Activated CD4-positive, CD25-positive, alpha-beta regulatory T cell treated with anti-CD3 and anti-CD28 coated beads, Interleukin-2, amount 50 U/mL, for 24 hours (primary cell): ENCODE data around the gene CIAO1.
"Not testable (repeated sequence)": the region's sequence is repeated elsewhere in the genome, so short reads cannot be mapped to it uniquely, and the experiment has no call there.

Source experiments
- ATAC-seq, 2 donors: fragments of 150-1000 bp; cut with Tn5 transposase; one replicate each; pipeline ENCODE4 v1.10.0; 2021; ENCODE audit warnings: mild to moderate bottlenecking in 1 of 2, moderate library complexity in 1 of 2

Gene CIAO1

DNA sequence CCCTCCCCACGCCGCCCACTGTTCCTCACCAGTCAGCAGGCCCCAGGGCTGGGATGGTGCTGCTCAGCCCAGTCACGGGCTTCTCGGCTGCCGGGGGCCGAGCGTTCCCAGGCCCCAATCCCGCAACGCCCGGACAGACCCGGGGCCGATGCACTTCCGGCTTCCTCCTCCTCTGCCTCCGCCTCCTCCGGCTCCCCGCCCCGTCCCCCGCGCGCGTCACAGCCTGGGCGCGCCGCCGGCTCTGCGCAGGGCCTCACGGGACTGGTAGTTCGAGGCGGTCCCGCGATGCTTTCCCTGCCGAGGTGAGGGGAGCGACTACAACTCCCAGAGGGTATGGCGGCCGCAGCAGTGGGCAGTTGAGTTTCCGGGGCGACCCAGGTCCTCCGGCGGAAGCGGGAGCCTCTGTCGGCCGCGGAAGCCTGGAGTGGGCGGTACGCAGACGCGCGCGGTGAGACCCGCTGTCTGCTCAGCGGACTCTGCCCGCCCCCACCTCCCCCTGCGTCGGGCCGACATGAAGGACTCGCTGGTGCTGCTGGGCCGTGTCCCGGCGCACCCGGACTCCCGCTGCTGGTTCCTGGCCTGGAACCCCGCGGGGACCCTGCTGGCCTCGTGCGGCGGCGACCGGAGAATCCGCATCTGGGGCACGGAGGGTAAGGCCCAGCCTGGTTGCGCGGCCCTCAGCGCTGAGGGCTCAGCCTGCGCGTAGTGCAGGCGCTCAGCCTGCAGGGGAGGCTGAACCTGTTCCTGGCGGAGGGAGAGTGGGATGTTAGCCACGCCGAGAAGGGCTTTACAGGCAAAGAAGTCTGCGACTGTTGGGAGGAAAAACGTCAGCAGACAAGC is at the start of gene CIAO1, which contains the start of gene TMEM127:
TSS of gene CIAO1 (plus strand) at position 386 of the 840 bp plus-strand sequence. CDS start at position 512, 126 bp downstream.
TSS of gene TMEM127 (minus strand) at position 158 of the 840 bp plus-strand sequence. CDS start 616 bp downstream, outside the sequence.
- peak; percentile 96 for ATAC-seq

DNA sequence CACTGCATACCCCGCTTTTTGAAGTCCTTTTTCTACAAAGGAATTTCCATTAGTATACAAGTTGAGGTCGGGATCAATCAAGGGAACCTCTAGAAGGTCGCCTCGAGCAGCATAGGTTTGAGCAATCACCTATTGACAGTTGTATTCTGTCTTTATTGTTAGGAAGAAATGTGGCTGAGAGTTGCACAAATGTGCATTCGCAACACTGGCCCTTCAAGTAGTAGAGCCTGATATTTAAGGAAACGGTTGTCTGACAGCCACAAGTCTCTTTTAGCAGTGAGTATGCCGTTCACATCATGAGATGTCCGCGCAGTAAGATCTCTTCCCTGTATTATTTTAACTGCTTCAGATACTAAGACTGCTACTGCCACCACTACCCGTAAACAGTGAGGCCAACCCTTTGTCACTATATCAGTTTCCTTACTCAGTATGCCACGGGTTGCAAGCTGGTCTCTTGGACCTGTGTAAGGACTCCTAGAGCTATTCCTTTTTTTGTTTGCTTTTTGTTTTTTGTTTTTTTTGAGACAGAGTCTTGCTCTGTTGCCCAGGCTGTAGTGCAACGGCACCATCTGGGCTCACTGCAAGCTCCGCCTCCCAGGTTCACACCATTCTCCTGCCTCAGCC is 47.4 kb upstream of the CIAO1 start:
- ATAC-seq = no peak

DNA sequence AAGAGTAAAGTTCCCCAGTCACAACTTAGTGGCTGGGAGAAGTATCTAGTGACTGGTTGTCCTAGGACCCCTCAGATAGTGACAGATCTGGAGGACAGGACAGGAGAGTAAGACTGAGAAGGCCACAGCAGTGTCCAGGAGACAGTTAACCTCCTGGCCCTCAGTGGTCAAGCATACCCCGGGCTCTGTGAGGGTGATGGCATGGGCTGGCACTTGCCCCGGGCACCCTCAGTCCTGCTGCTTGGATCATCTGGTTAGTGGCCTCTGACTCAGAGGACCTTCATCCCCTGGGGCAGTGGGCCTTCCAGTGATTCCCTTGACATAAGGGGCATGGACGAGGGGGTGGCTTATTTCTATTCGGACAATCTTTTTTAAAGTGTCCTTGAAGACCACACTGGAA is 46.1 kb upstream of the CIAO1 start:
- not testable (repeated sequence) for ATAC-seq

DNA sequence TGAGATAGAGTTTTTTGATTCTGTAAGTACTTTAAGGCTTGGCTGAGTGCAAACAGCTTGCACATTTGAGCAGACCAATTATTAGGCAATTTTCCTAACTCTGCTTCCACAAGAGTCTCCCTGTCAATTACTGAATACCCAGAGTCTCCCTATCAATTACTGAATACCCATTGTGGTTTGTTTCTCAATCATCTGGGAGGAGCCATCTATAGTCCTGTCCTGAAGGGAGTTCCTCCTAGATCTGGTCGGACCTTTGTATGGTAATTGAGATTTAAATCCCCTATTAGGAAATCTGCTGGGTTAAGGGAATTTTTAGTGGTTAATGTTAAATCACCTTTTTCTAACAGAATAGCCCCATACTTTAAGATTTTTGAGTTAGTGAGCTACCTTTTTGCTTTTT is 44.9 kb upstream of the CIAO1 start:
- ATAC-seq = not testable (repeated sequence)

DNA sequence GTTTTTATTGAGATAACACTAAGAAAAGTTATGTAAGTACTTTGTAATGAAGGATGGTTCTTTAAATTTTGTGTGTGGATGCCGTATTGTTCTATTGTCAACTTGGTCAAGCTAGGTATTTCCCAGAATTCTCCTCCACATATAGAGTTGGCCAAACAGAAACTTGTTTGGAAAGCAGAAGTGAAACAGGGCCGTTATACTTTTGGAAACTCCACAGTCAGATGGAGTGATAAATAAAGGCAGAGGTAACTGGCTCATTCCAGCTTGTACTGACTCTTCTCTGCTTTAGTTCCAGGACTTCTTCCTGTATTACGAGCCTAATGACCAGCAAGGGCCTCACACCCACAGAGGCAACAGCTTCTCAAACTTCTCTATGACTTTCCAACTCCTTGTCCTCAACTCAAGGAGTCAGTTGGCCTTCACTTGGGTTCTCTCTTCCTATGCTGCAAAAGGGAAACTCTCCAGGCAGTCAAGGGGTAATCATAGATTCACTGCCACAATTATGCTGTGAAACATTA is 41.0 kb upstream of the CIAO1 start:
- peak in 1 of 2 donors; percentile 49 for ATAC-seq

DNA sequence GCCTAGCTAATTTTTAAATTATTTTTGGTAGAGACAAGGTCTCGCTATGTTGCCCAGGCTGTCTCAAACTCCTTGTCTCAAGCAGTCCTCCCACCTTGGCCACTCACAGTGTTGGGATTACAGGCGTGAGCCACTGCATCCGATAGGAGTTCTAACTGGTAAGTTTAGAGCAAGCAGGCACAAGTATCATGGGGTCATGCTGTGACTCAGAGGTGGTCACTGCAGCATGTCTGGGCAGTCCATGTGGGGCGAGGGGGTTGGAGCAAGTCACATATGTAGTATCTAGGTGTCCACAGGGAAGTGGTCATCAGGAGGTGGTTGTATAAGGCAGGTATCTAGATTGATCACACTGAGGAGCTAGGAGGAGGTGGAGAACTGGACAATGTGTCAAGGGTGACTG is 34.7 kb upstream of the CIAO1 start:
- ATAC-seq = no peak

DNA sequence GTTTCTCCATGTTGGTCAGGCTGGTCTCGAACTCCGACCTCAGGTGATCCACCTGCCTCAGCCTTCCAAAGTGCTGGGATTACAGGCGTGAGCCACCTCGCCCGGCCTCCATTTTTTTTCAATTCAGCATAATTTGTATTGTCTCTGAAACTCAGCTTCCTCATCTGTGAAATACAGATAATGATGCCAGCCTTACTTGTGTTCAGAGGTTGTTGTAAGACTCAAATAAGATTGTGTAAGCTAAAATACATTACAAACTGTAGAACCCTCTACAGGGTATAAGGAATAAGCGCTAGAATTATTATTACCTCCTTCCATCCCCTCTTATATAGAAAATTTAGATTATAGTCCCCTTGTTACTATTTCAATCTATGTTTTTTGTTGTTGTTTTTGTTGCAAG is 32.6 kb upstream of the CIAO1 start:
- no peak for ATAC-seq

DNA sequence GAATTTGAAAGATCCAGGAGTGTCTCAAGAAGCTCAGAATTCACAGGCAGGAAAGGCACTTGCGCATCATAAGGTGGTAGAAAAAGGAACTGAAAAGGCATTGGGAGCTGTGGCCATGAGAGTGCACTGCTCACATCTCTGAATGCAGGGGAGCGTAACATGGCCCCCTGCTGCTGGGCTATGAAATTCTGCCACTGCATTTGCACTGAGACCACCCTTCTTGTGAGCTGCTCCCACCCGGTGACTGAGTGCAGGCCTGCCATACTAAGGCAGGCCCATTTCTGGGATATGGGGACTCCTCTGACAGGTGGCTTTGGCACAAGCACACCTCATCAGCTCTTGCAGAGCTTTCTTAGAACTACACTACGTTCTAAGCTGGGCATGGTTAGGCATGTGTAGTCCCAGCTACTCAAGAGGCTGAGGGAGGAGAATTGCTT is 32.1 kb upstream of the CIAO1 start:
- ATAC-seq = no peak

DNA sequence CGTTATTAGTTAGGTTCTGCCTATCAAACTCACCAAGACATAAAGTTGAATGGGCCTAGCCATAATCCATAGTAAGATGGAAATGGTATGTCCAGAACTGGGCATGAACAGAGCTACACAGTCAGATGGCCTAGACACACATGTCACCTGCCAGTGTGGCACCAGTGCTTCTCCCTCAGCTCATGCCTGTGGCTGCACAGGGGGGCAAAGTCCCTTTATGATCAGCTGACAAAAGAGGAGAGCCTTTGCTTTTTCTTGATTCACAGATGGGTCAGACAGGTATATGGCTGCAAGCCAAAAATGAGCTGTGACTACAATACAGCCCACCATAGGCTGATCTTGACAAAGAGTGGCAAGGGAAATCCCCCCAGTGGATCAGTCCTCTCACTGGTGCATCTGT is 29.1 kb upstream of the CIAO1 start:
- no peak for ATAC-seq

DNA sequence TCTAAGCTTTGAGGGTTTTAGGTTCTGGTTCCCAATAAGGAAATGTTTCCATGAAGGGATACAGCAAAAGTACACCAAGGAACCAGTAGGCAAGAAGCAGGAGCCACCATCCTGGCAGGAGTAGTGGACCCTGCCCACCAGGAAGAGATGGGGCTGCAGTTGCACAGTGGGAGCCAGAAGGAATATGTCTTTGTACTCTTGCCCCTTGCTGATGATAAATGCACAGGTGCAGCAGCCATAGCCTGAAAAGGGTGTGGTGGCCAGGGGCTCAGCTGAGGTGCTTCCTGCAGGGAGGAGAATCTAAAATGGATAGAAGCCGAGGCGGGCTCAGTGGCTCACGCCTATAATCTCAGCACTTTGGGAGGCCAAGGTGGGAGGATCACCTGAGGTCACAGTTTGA is 27.8 kb upstream of the CIAO1 start:
- ATAC-seq = no peak

DNA sequence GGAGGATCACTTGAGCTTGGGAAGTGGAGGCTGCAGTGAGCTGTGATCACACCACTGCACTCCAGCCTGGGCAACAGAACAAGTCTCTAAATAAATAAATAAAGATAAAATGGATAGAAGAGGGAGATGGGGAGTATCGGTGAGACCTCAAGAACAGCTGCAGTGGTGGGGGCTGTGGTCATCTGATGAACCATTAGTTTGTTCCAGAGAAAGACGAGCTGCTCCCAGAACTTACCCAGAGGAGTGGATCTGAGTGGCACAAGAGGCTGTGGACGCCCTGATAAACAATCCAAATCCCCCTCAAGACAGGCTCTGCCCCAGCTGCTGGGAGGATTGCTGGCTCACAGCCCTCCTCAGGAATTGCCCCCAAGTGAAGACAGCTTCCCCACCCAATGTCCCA is 26.9 kb upstream of the CIAO1 start:
- ATAC-seq = no peak

DNA sequence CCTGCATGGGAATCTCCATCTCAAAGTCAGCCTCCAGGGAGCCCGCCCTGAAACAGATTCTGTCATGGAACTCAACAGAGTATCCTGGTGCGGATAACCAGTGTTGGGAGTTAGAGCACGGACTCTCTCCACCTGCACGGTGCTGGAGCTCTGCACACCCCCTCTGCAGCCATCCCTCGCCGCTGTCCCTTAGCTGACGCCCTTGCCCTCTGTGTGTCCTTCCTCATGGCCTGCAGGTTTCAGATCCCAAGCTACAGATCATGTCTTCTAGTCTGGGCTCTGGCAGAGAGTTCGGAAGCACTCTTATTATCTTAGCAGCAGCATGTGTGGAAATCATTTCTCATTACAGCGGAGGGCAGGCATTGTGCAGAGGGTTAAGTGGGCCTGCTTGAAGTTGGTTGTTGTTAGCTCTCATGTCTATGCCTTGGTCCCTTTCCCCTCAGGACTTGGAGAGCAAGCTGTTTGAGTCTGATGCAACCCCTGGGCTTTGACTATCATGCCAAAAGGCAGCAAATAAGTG is 26.2 kb upstream of the CIAO1 start:
- no peak for ATAC-seq

DNA sequence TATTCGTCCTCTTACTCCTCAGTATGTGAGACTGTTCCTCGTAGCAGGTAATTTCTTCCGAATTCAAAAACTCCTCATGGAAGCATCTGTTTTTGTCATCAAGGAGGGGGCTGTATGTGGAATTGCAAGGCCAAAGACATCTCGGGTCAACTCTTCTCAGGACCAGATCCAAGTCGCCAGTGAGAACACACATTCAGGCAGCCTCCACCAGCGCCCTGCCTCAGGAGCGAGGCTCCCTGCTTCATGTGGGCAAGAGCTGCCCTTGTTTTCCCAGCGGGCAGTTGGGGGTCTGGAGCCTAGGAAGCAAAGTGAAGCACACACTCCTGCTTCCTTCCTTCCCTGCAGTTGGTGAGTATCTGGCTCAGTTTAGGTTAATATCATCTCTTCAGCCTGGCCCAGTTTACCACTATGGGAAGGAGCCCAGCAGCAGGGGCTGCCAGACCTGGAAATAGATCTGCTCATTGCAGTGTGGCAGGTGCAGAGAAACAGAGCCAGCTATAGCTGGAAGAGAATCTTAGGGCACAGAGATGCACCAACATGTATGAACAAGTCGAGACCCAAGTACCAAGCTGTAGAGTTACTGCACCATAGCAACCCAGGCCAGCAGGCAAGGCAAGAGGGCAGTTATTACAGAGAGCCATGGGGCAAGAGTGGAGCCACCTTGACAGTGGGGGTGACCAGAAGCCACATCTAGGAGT is 25.5 kb upstream of the CIAO1 start:
- ATAC-seq = no peak

DNA sequence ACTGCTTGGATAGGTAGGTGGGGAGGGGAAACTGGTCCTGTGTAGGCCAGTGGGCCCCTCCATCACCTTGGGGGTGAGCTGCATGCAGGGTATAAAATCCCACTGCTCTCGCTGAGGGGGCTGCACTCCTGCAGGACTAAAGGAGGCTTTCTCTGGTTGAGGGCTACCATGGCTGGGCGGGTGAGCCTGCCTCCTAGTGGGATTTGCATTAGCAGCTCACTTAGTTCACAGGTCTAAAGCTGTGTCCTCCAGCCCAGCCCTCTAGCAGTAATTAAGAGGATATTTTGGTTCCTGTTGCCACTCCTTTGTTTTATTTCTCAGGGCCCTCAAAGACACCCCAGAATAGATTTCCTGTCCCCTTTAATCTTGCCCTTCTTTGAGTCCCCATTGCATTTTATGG is 24.8 kb upstream of the CIAO1 start:
- ATAC-seq = no peak

DNA sequence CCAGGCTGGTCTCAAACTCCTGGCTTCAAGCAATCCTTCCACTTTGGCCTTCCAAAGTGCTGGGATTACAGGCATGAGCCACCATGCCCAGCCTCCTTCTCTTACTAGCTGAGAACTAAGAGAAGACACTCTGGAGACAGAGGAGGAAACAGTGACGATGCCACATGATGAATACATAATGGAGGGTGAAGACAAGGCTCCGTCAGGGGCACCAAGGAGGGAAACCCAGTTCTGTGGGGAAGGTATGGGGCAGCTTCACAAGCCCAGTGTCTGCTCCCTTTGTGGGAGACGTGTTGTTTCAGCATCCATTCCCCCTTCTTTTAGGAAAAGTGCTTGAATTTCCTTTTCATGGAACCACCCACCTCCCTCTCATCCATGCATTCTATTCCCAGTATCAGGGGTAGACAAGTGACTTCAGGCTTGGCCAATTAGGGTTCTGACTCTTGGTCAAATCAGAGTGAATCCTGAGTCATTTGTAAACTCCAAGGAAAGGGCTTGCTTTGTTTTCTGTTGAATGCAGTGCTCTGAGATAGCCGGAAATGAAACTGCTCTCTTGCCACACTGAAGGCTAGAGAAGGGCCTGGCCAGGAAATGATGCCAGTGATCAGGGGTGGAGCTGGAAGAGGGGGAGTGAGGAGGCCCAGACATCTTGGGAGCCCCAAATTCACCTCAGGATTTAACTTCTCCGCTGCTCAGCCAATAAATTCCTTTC is 24.0 kb upstream of the CIAO1 start:
- peak; percentile 88 to 89 for ATAC-seq

DNA sequence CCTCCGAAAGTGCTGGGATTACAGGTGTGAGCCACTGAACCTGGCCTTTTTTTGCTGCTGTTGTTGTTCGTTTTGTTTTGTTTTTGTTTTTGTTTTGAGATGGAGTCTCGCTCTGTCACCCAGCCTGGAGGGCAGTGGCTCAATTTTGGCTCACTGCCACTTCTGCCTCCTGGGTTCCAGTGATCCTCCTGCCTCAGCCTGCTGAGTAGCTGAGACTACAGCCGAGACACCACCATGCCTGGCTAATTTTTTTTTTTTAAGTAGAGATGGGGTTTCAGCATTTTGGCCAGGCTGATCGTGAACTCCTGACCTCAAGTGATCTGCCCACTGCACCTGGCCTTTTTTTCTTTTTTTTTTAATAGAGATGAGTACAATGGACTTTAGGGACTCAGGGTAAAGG is 22.2 kb upstream of the CIAO1 start:
- ATAC-seq = no peak

DNA sequence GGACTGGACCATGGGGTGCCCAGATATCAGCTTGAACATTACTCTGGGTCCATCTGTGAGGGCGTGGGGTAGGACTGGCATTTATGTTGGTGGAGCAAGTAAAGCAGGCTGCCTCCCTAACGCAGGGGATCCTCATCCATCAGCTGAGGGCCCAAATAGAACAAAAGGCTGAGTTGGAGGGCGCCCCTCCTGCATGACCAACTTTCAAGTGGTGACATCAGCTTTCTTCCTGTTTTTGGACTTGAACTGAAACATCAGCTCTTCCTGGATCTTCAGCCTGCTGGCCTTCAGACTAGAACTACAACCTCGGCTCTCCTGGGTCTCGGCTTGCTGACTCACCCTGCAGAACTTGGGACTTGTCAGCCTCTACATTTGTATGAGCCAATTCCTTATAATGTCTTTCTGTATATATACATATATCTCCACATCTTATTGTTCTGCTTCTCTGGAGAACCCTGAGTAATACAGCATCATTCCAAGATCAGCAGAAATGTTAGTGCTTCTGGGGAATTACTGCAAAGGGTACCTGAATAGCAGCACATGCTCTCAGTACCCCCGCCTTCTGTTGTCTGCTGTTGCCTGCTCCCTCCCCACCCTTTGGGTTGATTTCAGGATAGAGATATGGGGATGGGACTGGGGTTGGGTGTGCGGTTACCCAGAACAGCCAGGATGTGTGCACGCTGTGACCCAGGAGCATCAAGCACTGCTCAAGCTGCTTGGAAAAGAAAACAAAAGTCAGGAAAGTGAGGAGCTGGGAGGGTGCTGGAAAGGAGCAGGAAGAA is 20.2 kb upstream of the CIAO1 start:
- no peak for ATAC-seq

DNA sequence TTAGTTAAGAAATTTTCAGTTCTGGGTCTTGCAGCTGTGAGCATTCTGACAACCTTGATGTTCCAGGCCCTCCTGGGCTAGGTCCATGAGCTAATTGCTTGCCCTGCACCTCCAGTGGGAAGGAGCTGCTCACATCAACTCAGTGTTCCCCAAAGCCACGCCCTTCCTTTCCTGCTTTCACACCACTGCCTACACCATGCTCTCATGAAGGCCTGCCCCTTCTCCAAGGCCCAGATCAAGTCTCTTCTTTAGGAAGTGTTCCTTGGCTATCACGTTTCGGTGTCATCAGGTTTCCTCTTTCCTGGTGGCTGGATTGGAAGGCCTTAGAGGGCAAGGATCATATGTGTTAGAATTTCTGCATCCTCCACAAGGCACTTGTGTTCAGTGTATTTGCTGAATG is 19.0 kb upstream of the CIAO1 start:
- ATAC-seq = no peak

DNA sequence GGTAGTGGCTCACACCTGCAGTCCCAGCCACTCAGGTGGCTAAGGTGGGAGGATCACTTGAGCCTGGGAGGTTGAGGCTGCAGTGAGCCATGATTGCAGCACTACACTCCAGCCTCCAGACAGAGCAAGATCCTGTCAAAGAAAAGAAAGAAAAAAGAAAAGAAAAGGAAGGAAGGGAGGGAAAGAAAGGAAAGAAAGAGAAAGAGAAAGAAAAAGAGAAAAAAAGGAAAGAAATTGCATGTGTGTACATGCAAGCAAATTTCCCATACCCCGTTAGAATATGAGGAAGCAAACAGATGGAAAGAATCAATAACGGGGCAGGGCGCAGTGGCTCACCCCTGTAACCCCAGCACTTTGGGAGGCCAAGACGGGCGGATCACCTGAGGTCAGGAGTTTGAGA is 18.1 kb upstream of the CIAO1 start:
- no peak for ATAC-seq

DNA sequence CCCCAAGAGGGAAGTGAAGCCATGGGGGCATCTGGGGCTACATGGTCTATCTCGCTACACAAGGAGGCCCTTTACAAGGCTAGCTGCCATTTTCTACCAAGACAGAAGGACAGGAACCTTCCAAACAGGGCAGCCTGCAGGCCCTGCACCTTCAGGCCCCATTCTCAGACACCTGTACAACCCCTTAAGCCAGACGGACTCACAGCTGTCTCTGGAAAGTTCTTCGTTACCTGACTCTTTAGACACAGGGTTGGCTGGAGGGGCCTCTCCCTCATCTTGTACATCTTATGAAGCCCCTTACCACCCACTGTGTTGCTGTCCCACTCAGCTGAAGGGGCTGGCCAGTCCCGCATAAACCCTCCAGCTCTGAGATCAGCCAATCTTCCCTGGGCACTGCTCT is 17.4 kb upstream of the CIAO1 start:
- ATAC-seq = no peak

DNA sequence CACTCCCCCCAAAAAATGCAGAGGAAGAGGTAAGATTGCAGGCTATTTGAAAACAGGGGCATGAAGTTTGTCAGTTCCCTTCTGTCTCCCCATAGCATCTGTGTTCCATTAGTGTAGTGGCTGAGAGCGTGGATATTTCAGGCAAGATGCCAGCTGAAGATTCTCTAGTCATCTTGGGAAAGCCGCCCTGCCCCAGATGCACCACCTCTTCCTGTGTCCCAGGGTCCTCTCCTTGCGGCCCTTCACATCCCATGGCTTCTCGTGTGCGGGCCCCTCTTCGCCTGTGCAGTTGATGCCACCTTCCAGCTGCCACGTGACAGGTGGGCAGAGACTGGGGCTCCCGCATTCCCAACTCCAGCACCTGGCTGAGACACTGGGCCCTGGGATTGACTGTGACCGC is 16.4 kb upstream of the CIAO1 start:
- no peak for ATAC-seq

DNA sequence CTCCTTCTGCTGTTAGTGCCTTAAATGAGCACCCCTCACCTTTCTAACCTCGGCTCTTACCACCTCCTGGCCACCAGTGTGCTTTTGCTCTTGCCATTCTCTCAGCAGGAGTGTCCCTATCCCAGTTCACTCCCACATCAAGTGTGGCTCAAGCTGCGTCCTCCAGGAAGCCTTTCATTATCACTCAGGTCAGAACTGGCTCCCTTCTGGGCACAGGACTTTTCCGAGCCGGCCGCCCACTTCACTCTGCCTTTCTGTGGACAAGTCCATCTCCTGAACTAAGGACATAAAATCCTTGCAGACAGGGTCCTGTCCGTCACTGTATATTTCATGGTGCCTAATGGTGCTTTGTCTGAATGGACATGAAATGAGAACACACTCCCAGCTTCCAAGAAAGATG is 15.8 kb upstream of the CIAO1 start:
- no peak for ATAC-seq
